ENCODE measurements around the gene NPL.

GRCh38 chr1:182752077-182752988 is 37.2 kb upstream of the NPL start:
- TF ChIP-seq CTCF (IDR thresholded peaks at IDR 0.05; ENCODE audit: low read length) (no peak), EZH2 (optimal IDR thresholded peaks at IDR 0.05; ENCODE audit: low read depth, low read length) (no peak)

All from MM.1S (cell line).